GM12865 (cell line): Measurements from ENCODE around the gene LCK.
A peak's percentile ranks its signal among the peaks of the same experiment; 100 is the strongest.

ENCODE experiments used
- DNase-seq: peaks from one replicate; pipeline ENCODE4 v3.0.0; 2010; ENCODE audit warnings: low read depth
- H3K4me3 ChIP-seq: 2 replicates; pipeline ENCODE4 v1.5.1; 2011; ENCODE audit warnings: mild to moderate bottlenecking, low read depth, low read length, control low read depth
- TF ChIP-seq, protein P1 (sequence below): IDR thresholded peaks from 2 replicates; pipeline ENCODE4 v1.5.1; 2011; ENCODE audit warnings: low read length, control low read depth, low read depth, inconsistent platforms; ENCODE audit not compliant: insufficient read depth; ENCODE audit errors: missing control alignments

The LCK gene

DNA sequence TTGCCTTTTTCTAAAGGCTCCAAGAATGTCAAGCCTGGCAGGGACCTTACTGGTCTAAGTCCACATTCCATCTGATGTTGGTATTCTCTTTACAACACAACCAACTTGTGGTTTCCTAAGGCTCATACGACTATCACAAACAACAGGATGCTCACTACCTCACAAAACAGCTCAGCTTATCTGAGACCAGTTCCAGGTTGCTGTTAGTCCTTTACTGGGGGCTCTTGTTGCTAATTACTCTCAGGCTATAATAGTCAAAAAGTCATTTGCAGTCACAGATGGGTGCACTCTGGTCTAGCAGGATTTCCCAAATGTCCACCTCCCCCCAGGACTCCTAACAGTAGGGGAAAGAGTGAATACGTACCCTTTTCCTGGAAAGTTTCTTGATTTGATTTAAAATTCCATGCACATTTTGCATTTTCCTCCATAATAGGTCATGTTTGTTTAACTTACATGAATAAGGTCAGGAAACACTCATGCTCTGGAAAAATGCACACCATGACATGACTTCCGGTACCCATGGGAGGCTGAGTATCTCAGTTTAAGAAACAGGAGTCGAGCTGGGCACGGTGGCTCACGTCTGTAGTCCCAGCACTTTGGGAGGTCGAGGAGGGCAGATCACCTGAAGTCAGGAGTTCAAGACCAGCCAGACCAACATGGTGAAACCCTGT is 16.0 kb downstream of the LCK start:
- TF ChIP-seq, protein P1, sequence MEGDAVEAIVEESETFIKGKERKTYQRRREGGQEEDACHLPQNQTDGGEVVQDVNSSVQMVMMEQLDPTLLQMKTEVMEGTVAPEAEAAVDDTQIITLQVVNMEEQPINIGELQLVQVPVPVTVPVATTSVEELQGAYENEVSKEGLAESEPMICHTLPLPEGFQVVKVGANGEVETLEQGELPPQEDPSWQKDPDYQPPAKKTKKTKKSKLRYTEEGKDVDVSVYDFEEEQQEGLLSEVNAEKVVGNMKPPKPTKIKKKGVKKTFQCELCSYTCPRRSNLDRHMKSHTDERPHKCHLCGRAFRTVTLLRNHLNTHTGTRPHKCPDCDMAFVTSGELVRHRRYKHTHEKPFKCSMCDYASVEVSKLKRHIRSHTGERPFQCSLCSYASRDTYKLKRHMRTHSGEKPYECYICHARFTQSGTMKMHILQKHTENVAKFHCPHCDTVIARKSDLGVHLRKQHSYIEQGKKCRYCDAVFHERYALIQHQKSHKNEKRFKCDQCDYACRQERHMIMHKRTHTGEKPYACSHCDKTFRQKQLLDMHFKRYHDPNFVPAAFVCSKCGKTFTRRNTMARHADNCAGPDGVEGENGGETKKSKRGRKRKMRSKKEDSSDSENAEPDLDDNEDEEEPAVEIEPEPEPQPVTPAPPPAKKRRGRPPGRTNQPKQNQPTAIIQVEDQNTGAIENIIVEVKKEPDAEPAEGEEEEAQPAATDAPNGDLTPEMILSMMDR = no peak
- peak; percentile 29 for DNase-seq
- no peak overlapping the region for H3K4me3 ChIP-seq

DNA sequence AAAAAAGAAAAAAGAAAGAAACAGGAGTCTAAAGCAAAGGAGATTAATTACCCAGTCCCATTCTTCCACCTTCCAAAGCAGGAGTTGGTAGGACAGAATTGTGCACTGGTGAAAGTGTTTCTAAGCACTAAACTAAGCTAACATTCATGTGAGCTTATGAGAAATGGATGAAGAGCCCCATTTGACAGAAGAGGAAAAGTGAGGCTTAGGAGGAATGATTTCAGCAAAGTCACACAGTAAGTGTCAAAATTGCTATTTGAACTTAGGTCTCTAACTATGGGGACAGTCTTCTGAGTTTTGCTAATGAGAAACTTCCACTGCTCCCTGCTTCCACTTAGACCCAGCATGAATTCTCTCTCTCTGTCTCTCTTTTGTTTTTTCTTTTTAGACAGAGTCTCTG is 18.7 kb downstream of the LCK start:
- TF ChIP-seq, protein P1 = no peak
- DNase-seq = no peak
- no peak overlapping the region for H3K4me3 ChIP-seq

DNA sequence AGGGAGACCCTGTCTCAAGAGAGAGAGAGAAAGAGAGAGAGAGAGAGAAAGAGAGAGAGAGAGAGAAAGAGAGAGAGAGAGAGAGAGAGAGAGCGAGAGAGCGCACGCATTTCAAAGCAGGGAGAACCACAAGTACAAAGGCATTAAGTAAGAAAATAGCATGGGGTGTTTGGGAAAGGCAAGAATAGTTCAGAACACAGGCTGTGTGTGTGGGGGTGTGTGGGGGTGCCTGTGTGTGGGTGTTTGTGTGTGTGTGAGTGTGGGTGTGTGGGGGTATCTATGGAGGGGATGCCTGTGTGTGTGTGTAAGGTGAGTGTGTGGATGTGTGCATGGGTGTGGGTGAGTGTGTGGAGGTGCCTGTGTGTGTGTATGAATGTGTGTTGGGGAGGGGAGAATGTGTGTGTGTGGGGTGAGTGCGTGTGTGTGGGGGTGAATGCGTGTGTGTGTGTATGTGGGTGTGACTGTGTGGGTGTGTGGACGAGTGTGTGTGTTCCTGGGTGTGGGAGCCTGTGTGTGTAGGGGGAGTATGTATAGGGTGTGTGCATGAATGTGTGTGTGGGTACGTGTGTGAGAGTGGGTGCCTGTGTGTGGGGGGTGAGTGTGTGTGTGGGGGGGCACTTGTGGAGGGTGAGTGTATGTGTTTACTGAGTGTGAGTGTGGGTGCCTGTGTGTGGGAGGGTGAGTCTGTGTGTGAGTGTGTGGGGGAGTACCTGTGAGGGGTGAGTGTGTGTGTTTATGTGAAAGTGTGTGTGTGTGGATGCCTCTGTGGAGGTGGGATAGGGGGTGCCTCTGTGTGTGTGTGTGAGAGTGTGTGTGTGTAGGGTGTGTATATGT is 21.7 kb downstream of the LCK start:
- TF ChIP-seq, protein P1 = no peak
- H3K4me3 ChIP-seq = no peak overlapping the region
- DNase-seq = no peak

DNA sequence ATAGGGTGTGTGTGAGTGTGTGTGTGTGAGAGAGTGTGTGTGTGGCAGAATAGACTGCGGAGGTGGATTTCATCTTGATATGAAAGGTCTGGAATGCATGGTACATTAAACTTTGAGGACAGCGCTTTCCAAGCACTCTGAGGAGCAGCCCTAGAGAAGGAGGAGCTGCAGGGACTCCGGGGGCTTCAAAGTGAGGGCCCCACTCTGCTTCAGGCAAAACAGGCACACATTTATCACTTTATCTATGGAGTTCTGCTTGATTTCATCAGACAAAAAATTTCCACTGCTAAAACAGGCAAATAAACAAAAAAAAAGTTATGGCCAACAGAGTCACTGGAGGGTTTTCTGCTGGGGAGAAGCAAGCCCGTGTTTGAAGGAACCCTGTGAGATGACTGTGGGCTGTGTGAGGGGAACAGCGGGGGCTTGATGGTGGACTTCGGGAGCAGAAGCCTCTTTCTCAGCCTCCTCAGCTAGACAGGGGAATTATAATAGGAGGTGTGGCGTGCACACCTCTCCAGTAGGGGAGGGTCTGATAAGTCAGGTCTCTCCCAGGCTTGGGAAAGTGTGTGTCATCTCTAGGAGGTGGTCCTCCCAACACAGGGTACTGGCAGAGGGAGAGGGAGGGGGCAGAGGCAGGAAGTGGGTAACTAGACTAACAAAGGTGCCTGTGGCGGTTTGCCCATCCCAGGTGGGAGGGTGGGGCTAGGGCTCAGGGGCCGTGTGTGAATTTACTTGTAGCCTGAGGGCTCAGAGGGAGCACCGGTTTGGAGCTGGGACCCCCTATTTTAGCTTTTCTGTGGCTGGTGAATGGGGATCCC is 22.5 kb downstream of the LCK start:
- TF ChIP-seq, protein P1 = no peak
- no peak for DNase-seq
- H3K4me3 ChIP-seq = no peak overlapping the region

DNA sequence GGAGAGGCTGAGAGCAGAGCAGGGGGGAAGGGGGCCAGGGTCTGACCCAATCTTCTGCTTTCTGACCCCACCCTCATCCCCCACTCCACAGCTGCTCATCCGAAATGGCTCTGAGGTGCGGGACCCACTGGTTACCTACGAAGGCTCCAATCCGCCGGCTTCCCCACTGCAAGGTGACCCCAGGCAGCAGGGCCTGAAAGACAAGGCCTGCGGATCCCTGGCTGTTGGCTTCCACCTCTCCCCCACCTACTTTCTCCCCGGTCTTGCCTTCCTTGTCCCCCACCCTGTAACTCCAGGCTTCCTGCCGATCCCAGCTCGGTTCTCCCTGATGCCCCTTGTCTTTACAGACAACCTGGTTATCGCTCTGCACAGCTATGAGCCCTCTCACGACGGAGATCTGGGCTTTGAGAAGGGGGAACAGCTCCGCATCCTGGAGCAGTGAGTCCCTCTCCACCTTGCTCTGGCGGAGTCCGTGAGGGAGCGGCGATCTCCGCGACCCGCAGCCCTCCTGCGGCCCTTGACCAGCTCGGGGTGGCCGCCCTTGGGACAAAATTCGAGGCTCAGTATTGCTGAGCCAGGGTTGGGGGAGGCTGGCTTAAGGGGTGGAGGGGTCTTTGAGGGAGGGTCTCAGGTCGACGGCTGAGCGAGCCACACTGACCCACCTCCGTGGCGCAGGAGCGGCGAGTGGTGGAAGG is 23.7 kb downstream of the LCK start:
- TF ChIP-seq, protein P1 = no peak
- H3K4me3 ChIP-seq = no peak overlapping the region
- no peak for DNase-seq

DNA sequence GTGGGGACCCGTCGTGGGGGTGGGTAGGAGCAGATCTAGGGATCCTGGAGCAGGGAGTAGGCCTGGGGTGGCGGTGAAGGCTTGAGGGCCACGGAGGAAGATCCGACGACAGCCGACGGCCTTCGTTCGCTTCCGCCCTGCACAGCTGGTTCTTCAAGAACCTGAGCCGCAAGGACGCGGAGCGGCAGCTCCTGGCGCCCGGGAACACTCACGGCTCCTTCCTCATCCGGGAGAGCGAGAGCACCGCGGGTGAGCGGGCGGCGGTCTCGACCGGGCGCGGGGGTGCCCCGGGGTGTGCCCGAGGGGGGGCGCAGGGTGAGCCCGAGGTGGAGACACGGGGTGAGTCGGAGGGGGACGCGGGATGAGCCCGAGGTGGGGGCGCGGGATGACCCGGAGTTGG is 24.4 kb downstream of the LCK start:
- no peak for DNase-seq
- H3K4me3 ChIP-seq = no peak overlapping the region
- TF ChIP-seq, protein P1 = no peak
